DOHH2 (cell line): ENCODE results near the gene KNL1.
A peak's percentile ranks its signal among the peaks of the same experiment; 100 is the strongest.

Experiments
- H3F3A ChIP-seq: fragments of 200-600 bp; sonication (generic), shearing (Covaris generic); 2 replicates; pipeline ENCODE4 v1.6.0; 2016; ENCODE audit warnings: antibody characterized with exemption, mild to moderate bottlenecking; ENCODE audit not compliant: control insufficient read depth, insufficient read depth
- H3K27ac ChIP-seq: fragments of 200-600 bp; sonication (generic); 2 replicates; pipeline ENCODE4 v1.5.1; 2014; ENCODE audit warnings: low read depth, mild to moderate bottlenecking, low read length, moderate library complexity
- H3K27me3 ChIP-seq: fragments of 200-600 bp; sonication (generic); 2 replicates; pipeline ENCODE4 v1.6.1; 2014; ENCODE audit warnings: mild to moderate bottlenecking, low read length, mixed read lengths; ENCODE audit not compliant: control insufficient read depth
- H3K36me3 ChIP-seq: fragments of 200-600 bp; sonication (generic); 2 replicates; pipeline ENCODE4 v1.6.1; 2014; ENCODE audit warnings: mild to moderate bottlenecking, low read length, moderate library complexity, mixed read lengths; ENCODE audit not compliant: control insufficient read depth
- H3K4me1 ChIP-seq: fragments of 200-600 bp; sonication (generic); 2 replicates; pipeline ENCODE4 v1.6.1; 2014; ENCODE audit warnings: mild to moderate bottlenecking, low read length, mixed read lengths; ENCODE audit not compliant: control insufficient read depth
- H3K4me2 ChIP-seq: fragments of 200-600 bp; sonication (generic); 2 replicates; pipeline ENCODE4 v1.6.0; 2014; ENCODE audit warnings: mild to moderate bottlenecking, low read length, moderate library complexity
- H3K4me3 ChIP-seq: fragments of 200-600 bp; sonication (generic); 2 replicates; pipeline ENCODE4 v1.5.1; 2014; ENCODE audit warnings: mild to moderate bottlenecking, low read length, mixed read lengths
- H3K79me2 ChIP-seq: fragments of 200-600 bp; sonication (generic); 2 replicates; pipeline ENCODE4 v1.6.1; 2014; ENCODE audit warnings: mild to moderate bottlenecking, low read length, mixed read lengths; ENCODE audit not compliant: control insufficient read depth
- H3K9me2 ChIP-seq: fragments of 200-600 bp; sonication (generic); replicated peaks from 2 replicates; pipeline ENCODE4 v1.6.1; 2014; ENCODE audit warnings: mild to moderate bottlenecking, low read length, mixed read lengths; ENCODE audit not compliant: control insufficient read depth
- H3K9me3 ChIP-seq: fragments of 200-600 bp; sonication (generic); 2 replicates; pipeline ENCODE4 v1.6.1; 2014; ENCODE audit warnings: antibody characterized with exemption, low read length, mixed read lengths; ENCODE audit not compliant: control insufficient read depth, insufficient read depth
- H4K20me1 ChIP-seq: fragments of 200-600 bp; sonication (generic); 2 replicates; pipeline ENCODE4 v1.6.0; 2014; ENCODE audit warnings: low read depth, mild to moderate bottlenecking, antibody characterized with exemption, low read length, moderate library complexity; ENCODE audit not compliant: control insufficient read depth, insufficient read depth
- CTCF ChIP-seq: fragments of 200-600 bp; sonication (generic); IDR thresholded peaks from one replicate; pipeline ENCODE4 v1.5.1; 2014; ENCODE audit warnings: antibody characterized with exemption, mild to moderate bottlenecking, low read depth, low read length; ENCODE audit not compliant: poor library complexity, severe bottlenecking
- EZH2phosphoT487 ChIP-seq: fragments of 200-600 bp; sonication (generic); IDR thresholded peaks from 2 replicates; pipeline ENCODE4 v1.6.1; 2017; ENCODE audit warnings: borderline replicate concordance, mild to moderate bottlenecking, antibody characterized with exemption, low read length, moderate library complexity, mixed read lengths

The KNL1 gene

GRCh38 chr15:40582726-40583246 lies 11.3 kb upstream of the KNL1 start:
- H3F3A ChIP-seq = no peaks in the 10 kb centered on the region
- H3K9me2 ChIP-seq = no peaks in the 10 kb centered on the region
- no peaks in the 10 kb centered on the region for H3K4me1 ChIP-seq
- H3K4me2 ChIP-seq = no peak overlapping the region
- no peaks in the 10 kb centered on the region for H3K36me3 ChIP-seq
- H4K20me1 ChIP-seq = no peaks in the 10 kb centered on the region
- H3K27ac ChIP-seq = no peak overlapping the region
- no peak overlapping the region for H3K4me3 ChIP-seq
- TF ChIP-seq EZH2phosphoT487 (no peak), CTCF (no peak)
- H3K79me2 ChIP-seq = no peaks in the 10 kb centered on the region
- peaks cover 15% of the 10 kb centered on the region for H3K27me3 ChIP-seq
- H3K9me3 ChIP-seq = peaks cover 9% of the 10 kb centered on the region

- Histone ChIP-seq H3K27me3 (peaks cover 27% of the 10 kb centered on the region), H3K4me3 (no peak overlapping the region), H3K9me3 (peaks cover 9% of the 10 kb centered on the region), H3K27ac (no peak overlapping the region), H3K79me2 (no peaks in the 10 kb centered on the region), H4K20me1 (no peaks in the 10 kb centered on the region; the same call in 1 of the 2 replicates), H3K4me1 (peaks cover 7% of the 10 kb centered on the region), H3K4me2 (no peak overlapping the region), H3K9me2 (no peaks in the 10 kb centered on the region), H3K36me3 (no peaks in the 10 kb centered on the region), H3F3A (no peaks in the 10 kb centered on the region)
- TF ChIP-seq EZH2phosphoT487 = no peak
- no peak for TF ChIP-seq CTCF
Measured at GRCh38 chr15:40584191-40584590, 9.9 kb upstream of the KNL1 start.

GRCh38 chr15:40590667-40591050 lies 3.4 kb upstream of the KNL1 start:
- H3K4me3 ChIP-seq = no peak overlapping the region
- peaks cover 5% of the 10 kb centered on the region; the same call in 1 of the 2 replicates for H4K20me1 ChIP-seq
- H3F3A ChIP-seq = peaks cover 9% of the 10 kb centered on the region
- TF ChIP-seq CTCF (no peak), EZH2phosphoT487 (no peak)
- peaks cover 11% of the 10 kb centered on the region; the same call in 1 of the 2 replicates for H3K36me3 ChIP-seq
- H3K4me2 ChIP-seq = peak overlapping the region; percentile 57
- peaks cover 14% of the 10 kb centered on the region for H3K79me2 ChIP-seq
- H3K9me2 ChIP-seq = no peaks in the 10 kb centered on the region
- H3K27ac ChIP-seq = no peak overlapping the region
- no peaks in the 10 kb centered on the region for H3K9me3 ChIP-seq
- H3K27me3 ChIP-seq = peaks cover 26% of the 10 kb centered on the region
- H3K4me1 ChIP-seq = peaks cover 33% of the 10 kb centered on the region
